Ishikawa (cell line): ENCODE results near the gene MOB3B.

Experiments
- CEBPB ChIP-seq: IDR thresholded peaks from 2 replicates; pipeline ENCODE4 v1.6.1; 2012
- CREB1 ChIP-seq: IDR thresholded peaks from 2 replicates; pipeline ENCODE4 v1.6.1; 2012; ENCODE audit warnings: low read depth
- EP300 ChIP-seq: IDR thresholded peaks from 2 replicates; pipeline ENCODE4 v1.6.1; 2012; ENCODE audit warnings: borderline replicate concordance
- TCF12 ChIP-seq: IDR thresholded peaks from 2 replicates; pipeline ENCODE4 v1.6.1; 2012; ENCODE audit warnings: low read depth
- TEAD4 ChIP-seq: IDR thresholded peaks from 2 replicates; pipeline ENCODE4 v1.6.1; 2012
- YY1 ChIP-seq: IDR thresholded peaks from 2 replicates; pipeline ENCODE4 v1.6.1; 2012; ENCODE audit warnings: low read depth
- TF ChIP-seq, protein P1 (sequence below): IDR thresholded peaks from 2 replicates; pipeline ENCODE4 v1.6.1; 2012
- TF ChIP-seq, protein P2 (sequence below): IDR thresholded peaks from 2 replicates; pipeline ENCODE4 v1.6.1; 2012; ENCODE audit warnings: low read depth, mild to moderate bottlenecking

DNA sequence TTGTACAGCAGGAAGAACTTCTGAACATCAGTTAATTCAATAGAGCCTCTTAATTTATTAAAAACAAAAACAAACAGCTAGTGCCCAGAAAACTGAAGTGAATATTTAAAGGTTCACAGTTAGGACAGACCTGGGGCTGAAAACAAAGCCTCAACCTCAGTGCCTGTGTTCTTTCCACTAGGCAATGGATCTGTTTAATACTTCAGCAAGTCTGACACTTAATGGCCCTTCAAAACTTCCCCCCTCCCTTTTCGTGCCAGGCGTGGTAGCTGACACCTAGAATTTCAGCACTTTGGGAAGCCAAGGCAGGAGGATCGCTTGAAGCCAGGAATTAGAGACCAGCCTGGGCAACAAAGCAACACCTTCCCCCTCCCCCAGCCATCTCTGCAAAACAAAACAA, 60.1 kb downstream of the MOB3B start:
- TF ChIP-seq, protein P1, sequence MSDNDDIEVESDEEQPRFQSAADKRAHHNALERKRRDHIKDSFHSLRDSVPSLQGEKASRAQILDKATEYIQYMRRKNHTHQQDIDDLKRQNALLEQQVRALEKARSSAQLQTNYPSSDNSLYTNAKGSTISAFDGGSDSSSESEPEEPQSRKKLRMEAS = no peak
- TF ChIP-seq TCF12 (no peak), EP300 (no peak), CREB1 (no peak), CEBPB (no peak), TEAD4 (no peak), YY1 (no peak)
- TF ChIP-seq, protein P2, sequence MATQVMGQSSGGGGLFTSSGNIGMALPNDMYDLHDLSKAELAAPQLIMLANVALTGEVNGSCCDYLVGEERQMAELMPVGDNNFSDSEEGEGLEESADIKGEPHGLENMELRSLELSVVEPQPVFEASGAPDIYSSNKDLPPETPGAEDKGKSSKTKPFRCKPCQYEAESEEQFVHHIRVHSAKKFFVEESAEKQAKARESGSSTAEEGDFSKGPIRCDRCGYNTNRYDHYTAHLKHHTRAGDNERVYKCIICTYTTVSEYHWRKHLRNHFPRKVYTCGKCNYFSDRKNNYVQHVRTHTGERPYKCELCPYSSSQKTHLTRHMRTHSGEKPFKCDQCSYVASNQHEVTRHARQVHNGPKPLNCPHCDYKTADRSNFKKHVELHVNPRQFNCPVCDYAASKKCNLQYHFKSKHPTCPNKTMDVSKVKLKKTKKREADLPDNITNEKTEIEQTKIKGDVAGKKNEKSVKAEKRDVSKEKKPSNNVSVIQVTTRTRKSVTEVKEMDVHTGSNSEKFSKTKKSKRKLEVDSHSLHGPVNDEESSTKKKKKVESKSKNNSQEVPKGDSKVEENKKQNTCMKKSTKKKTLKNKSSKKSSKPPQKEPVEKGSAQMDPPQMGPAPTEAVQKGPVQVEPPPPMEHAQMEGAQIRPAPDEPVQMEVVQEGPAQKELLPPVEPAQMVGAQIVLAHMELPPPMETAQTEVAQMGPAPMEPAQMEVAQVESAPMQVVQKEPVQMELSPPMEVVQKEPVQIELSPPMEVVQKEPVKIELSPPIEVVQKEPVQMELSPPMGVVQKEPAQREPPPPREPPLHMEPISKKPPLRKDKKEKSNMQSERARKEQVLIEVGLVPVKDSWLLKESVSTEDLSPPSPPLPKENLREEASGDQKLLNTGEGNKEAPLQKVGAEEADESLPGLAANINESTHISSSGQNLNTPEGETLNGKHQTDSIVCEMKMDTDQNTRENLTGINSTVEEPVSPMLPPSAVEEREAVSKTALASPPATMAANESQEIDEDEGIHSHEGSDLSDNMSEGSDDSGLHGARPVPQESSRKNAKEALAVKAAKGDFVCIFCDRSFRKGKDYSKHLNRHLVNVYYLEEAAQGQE = no peak
